ENCODE measurements around the gene IDI2.
A peak's percentile ranks its signal among the peaks of the same experiment; 100 is the strongest.
"Not testable (repeated sequence)": the region's sequence is repeated elsewhere in the genome, so short reads cannot be mapped to it uniquely, and the experiment has no call there.

The IDI2 gene

GRCh38 chr10:1041514-1041913 is 15.9 kb upstream of the IDI2 start:
- H3K4me3 ChIP-seq (ENCODE audit: low read depth, low read length), result no peak overlapping the region
- no peak overlapping the region for H3K23ac ChIP-seq (ENCODE audit: low read length)
- no peak overlapping the region for H4K91ac ChIP-seq (ENCODE audit: low read depth, low read length)
- no peak overlapping the region for H3K27ac ChIP-seq (ENCODE audit: low read depth, low read length)
- WGBS (ENCODE audit: extremely low coverage, insufficient coverage, insufficient read length), result no CpG with 5 or more reads among the region's 9 CpGs
- H3K79me1 ChIP-seq (ENCODE audit: low read length), result no peaks in the 10 kb centered on the region
- no peak overlapping the region for H3K14ac ChIP-seq (ENCODE audit: low read length)
- no peak overlapping the region for H3K18ac ChIP-seq (ENCODE audit: low read length)
- peak in 1 of 2 donors; percentile 32 for DNase-seq
- no peak overlapping the region for H2AK5ac ChIP-seq (ENCODE audit: low read length)
- no peak overlapping the region for H2AFZ ChIP-seq (ENCODE audit: insufficient read depth, low read length, poor library complexity)
- H3K4me1 ChIP-seq (ENCODE audit: control insufficient read depth in 1 of 2, insufficient read depth in 2 of 2, low read length in 2 of 2), result peaks cover 0 to 15% of the 10 kb centered on the region in 2 experiments
- peaks cover 9% of the 10 kb centered on the region for H3K79me2 ChIP-seq (ENCODE audit: control insufficient read depth, insufficient read depth, low read length, poor library complexity)
- H3K36me3 ChIP-seq (ENCODE audit: control insufficient read depth in 1 of 2, insufficient read depth in 2 of 2, low read length in 2 of 2), result peaks cover 21 to 37% of the 10 kb centered on the region in 2 experiments
- H4K12ac ChIP-seq (ENCODE audit: low read depth, low read length), result no peak overlapping the region
- no peaks in the 10 kb centered on the region for H3K9me3 ChIP-seq (ENCODE audit: insufficient read depth, low read depth, low read length)
- no peak overlapping the region for H2BK12ac ChIP-seq (ENCODE audit: low read length)
- no peak overlapping the region for H4K8ac ChIP-seq (ENCODE audit: low read depth, low read length)
- no peak overlapping the region for H3K9ac ChIP-seq (ENCODE audit: low read length)
- no peak overlapping the region for H2BK5ac ChIP-seq (ENCODE audit: low read depth, low read length, poor library complexity)
- H2BK120ac ChIP-seq (ENCODE audit: insufficient read depth, low read length, poor library complexity), result no peak overlapping the region
- H3K4me2 ChIP-seq (ENCODE audit: low read length), result no peak overlapping the region
- H3K4ac ChIP-seq (ENCODE audit: low read depth, low read length), result no peak overlapping the region
- no peaks in the 10 kb centered on the region for H3K27me3 ChIP-seq (ENCODE audit: insufficient read depth, low read length)

- H3K18ac ChIP-seq (ENCODE audit: low read length), result no peak overlapping the region
- H3K36me3 ChIP-seq (ENCODE audit: control insufficient read depth in 1 of 2, insufficient read depth in 2 of 2, low read length in 2 of 2), result peaks cover 18 to 34% of the 10 kb centered on the region in 2 experiments
- H2BK120ac ChIP-seq (ENCODE audit: insufficient read depth, low read length, poor library complexity), result no peak overlapping the region
- DNase-seq, result no peak
- no peak overlapping the region for H2AK5ac ChIP-seq (ENCODE audit: low read length)
- H3K79me1 ChIP-seq (ENCODE audit: low read length), result no peaks in the 10 kb centered on the region
- no peak overlapping the region for H3K23ac ChIP-seq (ENCODE audit: low read length)
- peaks cover 0 to 6% of the 10 kb centered on the region in 2 experiments for H3K4me1 ChIP-seq (ENCODE audit: control insufficient read depth in 1 of 2, insufficient read depth in 2 of 2, low read length in 2 of 2)
- H3K4me2 ChIP-seq (ENCODE audit: low read length), result no peak overlapping the region
- no peak overlapping the region for H4K91ac ChIP-seq (ENCODE audit: low read depth, low read length)
- no peak overlapping the region for H3K4me3 ChIP-seq (ENCODE audit: low read depth, low read length)
- H3K9ac ChIP-seq (ENCODE audit: low read length), result no peak overlapping the region
- no peak overlapping the region for H4K8ac ChIP-seq (ENCODE audit: low read depth, low read length)
- H3K14ac ChIP-seq (ENCODE audit: low read length), result no peak overlapping the region
- H3K79me2 ChIP-seq (ENCODE audit: control insufficient read depth, insufficient read depth, low read length, poor library complexity), result peaks cover 4% of the 10 kb centered on the region
- H2AFZ ChIP-seq (ENCODE audit: insufficient read depth, low read length, poor library complexity), result no peak overlapping the region
- no peak overlapping the region for H3K27ac ChIP-seq (ENCODE audit: low read depth, low read length)
- H2BK5ac ChIP-seq (ENCODE audit: low read depth, low read length, poor library complexity), result no peak overlapping the region
- WGBS (ENCODE audit: extremely low coverage, insufficient coverage, insufficient read length), result no CpG with 5 or more reads among the region's 3 CpGs
- no peaks in the 10 kb centered on the region for H3K27me3 ChIP-seq (ENCODE audit: insufficient read depth, low read length)
- H2BK12ac ChIP-seq (ENCODE audit: low read length), result no peak overlapping the region
- no peaks in the 10 kb centered on the region for H3K9me3 ChIP-seq (ENCODE audit: insufficient read depth, low read depth, low read length)
- no peak overlapping the region for H3K4ac ChIP-seq (ENCODE audit: low read depth, low read length)
- H4K12ac ChIP-seq (ENCODE audit: low read depth, low read length), result no peak overlapping the region
These were observed 14.5 kb upstream of the IDI2 start for GRCh38 chr10:1040133-1040532.

- not testable (repeated sequence) for H3K23ac ChIP-seq (ENCODE audit: low read length); H2BK12ac ChIP-seq (ENCODE audit: low read length); H3K79me1 ChIP-seq (ENCODE audit: low read length); H3K4ac ChIP-seq (ENCODE audit: low read depth, low read length); H3K27me3 ChIP-seq (ENCODE audit: insufficient read depth, low read length); H3K4me1 ChIP-seq (ENCODE audit: control insufficient read depth in 1 of 2, insufficient read depth in 2 of 2, low read length in 2 of 2); H4K12ac ChIP-seq (ENCODE audit: low read depth, low read length); H3K9ac ChIP-seq (ENCODE audit: low read length); H2BK120ac ChIP-seq (ENCODE audit: insufficient read depth, low read length, poor library complexity); H2AFZ ChIP-seq (ENCODE audit: insufficient read depth, low read length, poor library complexity); H3K9me3 ChIP-seq (ENCODE audit: insufficient read depth, low read depth, low read length); H3K79me2 ChIP-seq (ENCODE audit: control insufficient read depth, insufficient read depth, low read length, poor library complexity); H3K4me2 ChIP-seq (ENCODE audit: low read length); H3K4me3 ChIP-seq (ENCODE audit: low read depth, low read length); H4K91ac ChIP-seq (ENCODE audit: low read depth, low read length); H3K14ac ChIP-seq (ENCODE audit: low read length); H2AK5ac ChIP-seq (ENCODE audit: low read length); H2BK5ac ChIP-seq (ENCODE audit: low read depth, low read length, poor library complexity); H4K8ac ChIP-seq (ENCODE audit: low read depth, low read length); H3K27ac ChIP-seq (ENCODE audit: low read depth, low read length); DNase-seq; H3K18ac ChIP-seq (ENCODE audit: low read length)
- WGBS (ENCODE audit: extremely low coverage, insufficient coverage, insufficient read length), result no CpG with 5 or more reads among the region's 20 CpGs
- H3K36me3 ChIP-seq (ENCODE audit: control insufficient read depth in 1 of 2, insufficient read depth in 2 of 2, low read length in 2 of 2), result peaks cover 16 to 28% of the 10 kb centered on the region in 2 experiments
These were observed 13.1 kb upstream of the IDI2 start for GRCh38 chr10:1038769-1039168.

- Histone ChIP-seq H3K27me3 (ENCODE audit: insufficient read depth, low read length) (no peaks in the 10 kb centered on the region), H3K79me2 (ENCODE audit: control insufficient read depth, insufficient read depth, low read length, poor library complexity) (no peaks in the 10 kb centered on the region), H4K91ac (ENCODE audit: low read depth, low read length) (no peak overlapping the region), H3K4me2 (ENCODE audit: low read length) (no peak overlapping the region), H2BK120ac (ENCODE audit: insufficient read depth, low read length, poor library complexity) (no peak overlapping the region), H2BK12ac (ENCODE audit: low read length) (no peak overlapping the region), H3K14ac (ENCODE audit: low read length) (no peak overlapping the region), H4K8ac (ENCODE audit: low read depth, low read length) (no peak overlapping the region), H2AK5ac (ENCODE audit: low read length) (no peak overlapping the region), H3K9ac (ENCODE audit: low read length) (no peak overlapping the region), H2AFZ (ENCODE audit: insufficient read depth, low read length, poor library complexity) (no peak overlapping the region), H3K18ac (ENCODE audit: low read length) (no peak overlapping the region), H2BK5ac (ENCODE audit: low read depth, low read length, poor library complexity) (no peak overlapping the region), H3K4me1 (ENCODE audit: control insufficient read depth in 1 of 2, insufficient read depth in 2 of 2, low read length in 2 of 2) (no peaks in the 10 kb centered on the region), H3K9me3 (ENCODE audit: insufficient read depth, low read depth, low read length) (no peaks in the 10 kb centered on the region), H3K4me3 (ENCODE audit: low read depth, low read length) (no peak overlapping the region), H4K12ac (ENCODE audit: low read depth, low read length) (no peak overlapping the region), H3K23ac (ENCODE audit: low read length) (no peak overlapping the region), H3K79me1 (ENCODE audit: low read length) (no peaks in the 10 kb centered on the region), H3K36me3 (ENCODE audit: control insufficient read depth in 1 of 2, insufficient read depth in 2 of 2, low read length in 2 of 2) (peaks cover 11 to 20% of the 10 kb centered on the region in 2 experiments), H3K4ac (ENCODE audit: low read depth, low read length) (no peak overlapping the region), H3K27ac (ENCODE audit: low read depth, low read length) (no peak overlapping the region)
- no peak for DNase-seq
- WGBS (ENCODE audit: extremely low coverage, insufficient coverage, insufficient read length), result no CpG with 5 or more reads among the region's 11 CpGs
These were observed 11.4 kb upstream of the IDI2 start for GRCh38 chr10:1037098-1037497.

All from trophoblast cell (in vitro differentiated cells and primary cell).